ENCODE measurements around the gene KCNG2. TPM values are rescaled to one million over a fixed set of nuclear protein-coding genes. Genes with fewer than 3 reads are reported as not detected.

Gene KCNG2
- total RNA-seq, 1 donor from 2014 or later, result not detected

- Mint-ChIP-seq H3K4me3 (ENCODE audit: unreplicated experiment) (no peak overlapping the region), H3K9me3 (ENCODE audit: low read depth) (peaks cover 3% of the 10 kb centered on the region), H3K4me1 (ENCODE audit: low read depth) (peaks cover 4% of the 10 kb centered on the region), H3K27ac (ENCODE audit: unreplicated experiment) (no peak overlapping the region), H3K36me3 (ENCODE audit: low read depth) (peaks cover 24% of the 10 kb centered on the region), H3K27me3 (ENCODE audit: low read depth) (no peaks in the 10 kb centered on the region)
- DNase-seq (ENCODE audit: low spot score), result peak; percentile 87
- TF ChIP-seq, protein P1, sequence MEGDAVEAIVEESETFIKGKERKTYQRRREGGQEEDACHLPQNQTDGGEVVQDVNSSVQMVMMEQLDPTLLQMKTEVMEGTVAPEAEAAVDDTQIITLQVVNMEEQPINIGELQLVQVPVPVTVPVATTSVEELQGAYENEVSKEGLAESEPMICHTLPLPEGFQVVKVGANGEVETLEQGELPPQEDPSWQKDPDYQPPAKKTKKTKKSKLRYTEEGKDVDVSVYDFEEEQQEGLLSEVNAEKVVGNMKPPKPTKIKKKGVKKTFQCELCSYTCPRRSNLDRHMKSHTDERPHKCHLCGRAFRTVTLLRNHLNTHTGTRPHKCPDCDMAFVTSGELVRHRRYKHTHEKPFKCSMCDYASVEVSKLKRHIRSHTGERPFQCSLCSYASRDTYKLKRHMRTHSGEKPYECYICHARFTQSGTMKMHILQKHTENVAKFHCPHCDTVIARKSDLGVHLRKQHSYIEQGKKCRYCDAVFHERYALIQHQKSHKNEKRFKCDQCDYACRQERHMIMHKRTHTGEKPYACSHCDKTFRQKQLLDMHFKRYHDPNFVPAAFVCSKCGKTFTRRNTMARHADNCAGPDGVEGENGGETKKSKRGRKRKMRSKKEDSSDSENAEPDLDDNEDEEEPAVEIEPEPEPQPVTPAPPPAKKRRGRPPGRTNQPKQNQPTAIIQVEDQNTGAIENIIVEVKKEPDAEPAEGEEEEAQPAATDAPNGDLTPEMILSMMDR (IDR thresholded peaks at IDR 0.05), result no peak
Measured at GRCh38 chr18:79912994-79913831, 115.5 kb downstream of the KCNG2 start.

- TF ChIP-seq, protein P1 (IDR thresholded peaks at IDR 0.05), result no peak
- Mint-ChIP-seq H3K27me3 (ENCODE audit: low read depth) (no peaks in the 10 kb centered on the region), H3K4me1 (ENCODE audit: low read depth) (no peaks in the 10 kb centered on the region), H3K9me3 (ENCODE audit: low read depth) (no peaks in the 10 kb centered on the region), H3K4me3 (ENCODE audit: unreplicated experiment) (no peak overlapping the region), H3K36me3 (ENCODE audit: low read depth) (peaks cover 21% of the 10 kb centered on the region), H3K27ac (ENCODE audit: unreplicated experiment) (no peak overlapping the region)
- peak; percentile 75 for DNase-seq (ENCODE audit: low spot score)
Measured at GRCh38 chr18:79914614-79915160, 116.9 kb downstream of the KCNG2 start.

DNA sequence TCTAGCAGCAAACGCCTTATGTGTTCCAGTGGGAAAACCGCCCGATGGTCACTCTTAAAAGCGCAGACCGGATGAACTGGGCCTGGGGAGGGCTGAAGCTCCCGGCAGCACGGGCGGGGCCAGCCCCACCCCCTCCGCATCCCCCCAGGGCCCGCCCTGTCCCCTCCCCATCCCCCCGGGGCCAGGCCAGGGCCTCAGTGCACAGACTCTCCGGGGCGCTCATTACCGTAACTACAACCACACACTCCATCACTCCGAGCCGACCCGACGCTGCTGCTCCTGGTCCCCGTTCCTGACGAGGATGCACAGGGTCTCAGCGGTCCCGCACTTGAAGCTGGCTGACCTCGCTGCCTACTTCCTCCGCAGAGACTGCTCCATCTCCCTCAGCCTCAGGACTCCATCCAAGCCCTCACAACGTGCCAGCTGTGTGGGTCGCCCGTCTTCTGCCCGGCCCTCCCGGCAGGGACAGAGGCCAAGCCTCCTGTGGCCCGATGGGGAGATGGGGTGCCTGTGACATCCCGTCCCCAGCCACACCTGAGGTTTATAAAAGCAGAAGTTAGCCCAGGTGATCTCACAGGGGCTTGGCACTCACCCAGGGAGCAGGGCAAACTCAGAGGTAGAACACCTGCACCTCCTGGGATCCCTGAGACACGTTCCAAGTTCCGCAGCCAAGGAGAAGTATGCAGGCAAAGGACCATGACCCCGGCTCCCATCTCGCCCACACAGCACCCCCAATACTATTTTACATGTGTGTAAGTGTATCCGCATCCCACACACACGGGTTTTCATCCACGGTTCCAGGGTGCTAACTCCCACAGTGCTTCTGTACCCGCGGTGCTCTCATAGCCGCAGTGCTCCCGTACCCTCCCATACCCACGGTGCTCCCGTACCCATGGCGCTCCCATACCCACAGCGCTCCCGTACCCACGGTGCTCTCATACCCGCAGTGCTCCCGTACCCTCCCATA is 117.7 kb downstream of the KCNG2 start:
- H3K36me3 Mint-ChIP-seq (ENCODE audit: low read depth), result peaks cover 20% of the 10 kb centered on the region
- DNase-seq (ENCODE audit: low spot score), result peak; percentile 68

GRCh38 chr18:79916128-79916494 is 118.4 kb downstream of the KCNG2 start:
- TF ChIP-seq, protein P1 (IDR thresholded peaks at IDR 0.05), result no peak
- Mint-ChIP-seq H3K9me3 (ENCODE audit: low read depth) (no peaks in the 10 kb centered on the region), H3K4me1 (ENCODE audit: low read depth) (no peaks in the 10 kb centered on the region), H3K36me3 (ENCODE audit: low read depth) (peaks cover 20% of the 10 kb centered on the region), H3K27me3 (ENCODE audit: low read depth) (no peaks in the 10 kb centered on the region), H3K27ac (ENCODE audit: unreplicated experiment) (no peak overlapping the region), H3K4me3 (ENCODE audit: unreplicated experiment) (no peak overlapping the region)
- DNase-seq (ENCODE audit: low spot score), result no peak

More for the DNA sequence above, 117.7 kb downstream of the KCNG2 start:
- no peaks in the 10 kb centered on the region for H3K9me3 Mint-ChIP-seq (ENCODE audit: low read depth)
- no peaks in the 10 kb centered on the region for H3K27me3 Mint-ChIP-seq (ENCODE audit: low read depth)
- no peak overlapping the region for H3K4me3 Mint-ChIP-seq (ENCODE audit: unreplicated experiment)
- no peak overlapping the region for H3K27ac Mint-ChIP-seq (ENCODE audit: unreplicated experiment)
- no peaks in the 10 kb centered on the region for H3K4me1 Mint-ChIP-seq (ENCODE audit: low read depth)
- TF ChIP-seq, protein P1 (IDR thresholded peaks at IDR 0.05), result no peak

Measured in chondrocyte (in vitro differentiated cells).